GM21390 (cell line): ENCODE data around the gene TAPT1.
"Not testable (repeated sequence)": the region's sequence is repeated elsewhere in the genome, so short reads cannot be mapped to it uniquely, and the experiment has no call there.

Experiments
- ATAC-seq: cut with Tn5 transposase; IDR thresholded peaks from one replicate; pipeline ENCODE4 v1.9.1; 2021; ENCODE audit not compliant: unreplicated experiment

TAPT1 gene

DNA sequence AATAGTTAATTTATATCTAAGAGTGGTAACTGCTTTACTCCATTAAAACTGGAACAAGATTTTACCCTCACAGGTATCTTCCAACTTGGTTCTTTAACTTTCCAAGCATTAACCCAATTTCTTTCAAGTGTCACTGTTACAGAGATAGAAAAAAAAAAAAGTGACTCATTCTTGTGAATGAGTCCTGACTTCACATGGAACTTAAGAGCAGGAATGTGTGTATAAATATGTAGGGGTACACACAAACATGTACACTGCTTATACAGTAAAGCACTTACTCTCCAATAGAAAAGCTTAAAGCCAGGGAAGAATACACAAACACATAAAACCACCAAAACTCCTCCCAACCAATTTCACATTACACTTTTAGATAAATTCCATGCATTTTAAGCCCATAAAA lies 38.8 kb downstream of the TAPT1 start:
- no peak for ATAC-seq

GRCh38 chr4:16186986-16187385 lies 39.3 kb downstream of the TAPT1 start:
- no peak for ATAC-seq

- ATAC-seq: no peak
These were observed 42.7 kb downstream of the TAPT1 start for GRCh38 chr4:16183604-16184003.

DNA sequence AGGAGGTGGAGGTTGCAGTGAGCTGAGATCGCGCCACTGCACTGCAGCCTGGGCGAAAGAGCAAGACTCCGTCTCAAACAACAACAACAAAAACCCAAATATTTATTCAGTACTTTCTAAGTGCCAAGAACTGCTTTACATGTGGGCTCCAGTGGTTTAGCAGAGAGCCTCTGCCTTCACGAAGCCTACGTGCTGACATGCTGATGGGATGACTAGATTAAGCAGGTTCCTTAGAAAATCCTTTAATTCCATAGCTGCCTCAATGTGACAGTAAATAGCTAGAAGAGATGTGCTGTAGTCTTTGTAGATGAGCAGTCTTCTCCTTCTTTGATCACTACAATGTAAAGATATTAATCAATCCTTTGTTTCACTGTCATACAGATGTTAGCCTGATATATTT lies 49.6 kb downstream of the TAPT1 start:
- ATAC-seq: no peak

- no peak for ATAC-seq
These were observed 54.4 kb downstream of the TAPT1 start for GRCh38 chr4:16171831-16172230.

GRCh38 chr4:16169490-16169889 lies 56.8 kb downstream of the TAPT1 start:
- no peak for ATAC-seq

- ATAC-seq: no peak
These were observed 57.4 kb downstream of the TAPT1 start for GRCh38 chr4:16168710-16169388.

DNA sequence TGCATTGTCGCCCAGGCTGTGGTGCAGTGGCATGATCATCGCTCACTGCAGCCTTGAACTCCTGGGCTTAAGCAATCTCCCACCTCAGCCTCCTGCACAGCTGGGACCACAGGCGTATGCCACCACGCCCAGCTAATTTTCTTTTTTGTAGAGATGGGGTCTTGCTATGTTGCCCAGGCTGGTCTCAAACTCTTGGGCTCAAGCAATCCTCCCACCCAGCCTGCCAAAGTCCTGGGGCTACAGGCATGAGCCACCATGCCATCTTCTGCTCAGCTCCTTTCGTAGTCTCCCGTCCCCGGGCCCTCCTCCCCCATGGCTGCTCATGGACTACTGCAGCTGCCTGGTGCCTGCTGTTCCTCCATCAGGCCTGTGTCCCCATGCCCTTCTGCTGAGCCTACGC lies 58.1 kb downstream of the TAPT1 start:
- no peak for ATAC-seq

DNA sequence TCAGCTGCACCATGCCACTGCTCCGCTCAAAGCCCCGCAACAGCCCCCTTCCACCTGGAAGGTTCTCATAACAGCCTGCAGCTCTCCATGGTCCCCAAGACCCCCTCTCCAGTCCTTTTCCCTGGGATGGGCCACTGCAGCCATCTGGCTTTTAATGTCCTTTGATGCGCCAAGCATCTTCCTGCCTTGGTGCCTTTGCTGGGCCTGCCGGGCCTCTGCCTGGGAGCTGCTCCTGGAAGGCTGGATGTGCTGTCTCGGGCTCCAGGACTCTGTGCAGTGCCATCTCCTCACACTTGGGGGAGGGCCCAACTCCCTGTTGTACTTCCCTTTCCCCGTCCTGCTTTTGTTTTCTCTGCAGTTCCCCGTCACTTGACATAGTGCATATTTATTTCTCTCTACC lies 60.3 kb downstream of the TAPT1 start:
- ATAC-seq: no peak

GRCh38 chr4:16162891-16163290 lies 63.4 kb downstream of the TAPT1 start:
- no peak for ATAC-seq

DNA sequence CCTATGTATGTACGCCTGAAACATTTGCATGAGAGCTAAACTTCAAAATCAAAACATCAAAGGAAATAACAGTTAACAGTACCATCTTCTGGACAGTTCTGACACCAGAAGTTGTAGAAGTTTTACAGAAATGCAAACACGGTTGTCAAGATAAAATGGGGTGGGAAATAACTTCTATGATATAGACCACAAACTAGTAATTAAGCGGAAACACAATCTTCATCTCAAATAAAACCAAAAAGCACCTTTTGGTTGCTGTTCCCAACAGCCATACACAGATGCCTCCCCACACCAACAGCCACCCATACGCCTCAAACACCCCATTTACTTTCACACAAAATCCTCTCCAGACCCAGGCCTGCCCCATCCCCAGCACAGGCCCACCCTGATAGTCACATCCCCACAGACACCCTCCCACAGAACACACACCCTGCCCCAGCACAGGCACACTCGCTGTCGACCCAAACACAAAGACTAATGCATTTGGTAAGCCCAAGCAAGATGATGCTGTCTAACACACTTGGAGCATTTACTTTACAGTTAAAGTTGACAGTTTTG lies 64.3 kb downstream of the TAPT1 start:
- ATAC-seq: no peak

DNA sequence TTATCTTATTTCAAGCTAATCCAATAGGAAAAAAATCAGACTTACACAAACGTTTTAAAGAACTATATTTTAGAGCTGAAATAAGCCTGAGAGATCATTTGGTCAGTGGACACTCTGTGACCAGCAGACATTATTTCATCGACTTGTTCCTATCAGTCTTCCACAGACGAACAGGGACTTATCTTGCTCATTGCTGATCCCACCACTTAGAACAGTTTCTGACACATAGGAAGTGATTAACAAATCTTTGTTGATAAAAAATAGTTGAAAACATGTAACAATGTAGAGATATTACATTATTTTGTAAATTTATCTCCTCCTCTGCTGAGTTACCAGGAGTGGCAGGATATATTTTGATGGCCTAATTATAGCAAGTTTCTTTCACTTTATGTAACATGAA lies 65.8 kb downstream of the TAPT1 start:
- no peak for ATAC-seq

DNA sequence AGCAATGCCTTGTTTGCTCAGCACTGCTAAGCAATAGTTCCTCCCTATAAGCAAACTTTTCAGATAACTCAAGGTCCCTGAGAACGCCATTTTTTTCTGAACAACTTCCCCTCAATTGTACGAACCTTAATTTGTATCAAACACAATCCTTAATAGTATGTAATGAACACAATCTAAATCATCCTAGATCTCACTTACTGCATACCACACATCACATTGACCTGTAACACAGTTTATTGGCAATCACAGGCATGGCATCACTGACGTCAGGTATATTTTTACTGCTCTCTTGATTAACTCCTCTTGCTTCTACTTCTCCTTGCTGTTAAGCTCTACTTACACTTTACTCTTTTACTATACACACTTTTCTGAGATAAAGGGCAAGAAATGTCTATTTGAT lies 67.0 kb downstream of the TAPT1 start:
- ATAC-seq: no peak

DNA sequence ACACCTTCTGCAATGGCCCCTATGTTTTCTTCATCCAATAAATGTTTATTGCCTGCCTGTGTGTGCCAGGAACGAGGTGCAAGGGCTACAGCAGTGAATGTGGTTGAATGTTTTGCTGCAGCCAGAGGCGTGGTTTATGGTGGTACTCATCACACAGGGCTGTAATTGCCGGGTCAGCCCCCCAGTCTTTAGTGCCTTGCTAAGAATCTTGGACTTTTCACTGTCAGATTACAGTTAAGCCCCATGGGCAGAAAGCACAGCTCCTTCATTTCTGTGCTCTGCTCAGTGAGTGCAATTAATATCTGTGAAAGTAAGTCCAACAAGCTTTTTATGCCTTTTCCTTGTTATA lies 67.8 kb downstream of the TAPT1 start:
- ATAC-seq: no peak

DNA sequence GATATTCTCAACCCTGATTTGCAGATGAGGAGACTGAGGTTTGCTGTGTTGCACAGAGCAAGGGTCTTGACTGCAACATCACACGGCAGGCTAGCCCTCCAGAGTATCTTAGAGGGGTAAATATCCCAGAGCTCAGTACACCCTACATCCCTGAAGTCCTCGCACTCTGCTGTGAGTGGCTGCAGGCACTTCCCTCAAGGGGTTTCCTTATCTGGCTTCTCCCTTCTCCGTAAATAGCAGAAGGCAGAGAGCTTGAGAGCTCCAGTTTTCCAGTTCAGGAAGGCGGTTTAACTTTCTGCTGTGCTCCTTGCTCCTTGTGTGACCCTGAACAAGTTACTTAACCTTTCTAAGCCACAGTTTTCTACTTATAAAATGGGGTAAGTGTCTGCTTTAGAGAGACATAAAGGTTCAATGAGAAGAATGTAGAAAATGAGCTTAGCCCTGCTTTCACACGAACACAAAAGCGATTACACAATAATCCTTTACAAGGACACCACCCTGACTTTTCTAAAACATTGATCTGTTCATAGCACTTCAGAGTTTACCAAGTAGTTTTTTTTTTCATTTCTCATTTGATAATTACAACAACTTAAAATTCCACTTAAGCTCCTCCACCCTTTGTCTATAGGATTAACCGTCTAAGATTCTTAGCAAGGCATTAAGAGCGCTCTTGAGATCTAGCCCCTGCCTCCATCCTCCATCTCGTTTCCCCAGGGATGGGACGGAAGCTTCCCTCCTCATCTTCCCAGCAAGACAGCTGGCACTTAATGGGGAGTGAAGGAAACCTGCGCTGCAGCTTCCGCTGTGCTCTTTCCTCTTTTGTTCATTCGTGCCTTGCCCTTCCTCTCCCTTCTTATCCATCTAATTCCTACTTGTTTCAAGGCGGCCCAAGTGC lies 68.4 kb downstream of the TAPT1 start:
- no peak for ATAC-seq

DNA sequence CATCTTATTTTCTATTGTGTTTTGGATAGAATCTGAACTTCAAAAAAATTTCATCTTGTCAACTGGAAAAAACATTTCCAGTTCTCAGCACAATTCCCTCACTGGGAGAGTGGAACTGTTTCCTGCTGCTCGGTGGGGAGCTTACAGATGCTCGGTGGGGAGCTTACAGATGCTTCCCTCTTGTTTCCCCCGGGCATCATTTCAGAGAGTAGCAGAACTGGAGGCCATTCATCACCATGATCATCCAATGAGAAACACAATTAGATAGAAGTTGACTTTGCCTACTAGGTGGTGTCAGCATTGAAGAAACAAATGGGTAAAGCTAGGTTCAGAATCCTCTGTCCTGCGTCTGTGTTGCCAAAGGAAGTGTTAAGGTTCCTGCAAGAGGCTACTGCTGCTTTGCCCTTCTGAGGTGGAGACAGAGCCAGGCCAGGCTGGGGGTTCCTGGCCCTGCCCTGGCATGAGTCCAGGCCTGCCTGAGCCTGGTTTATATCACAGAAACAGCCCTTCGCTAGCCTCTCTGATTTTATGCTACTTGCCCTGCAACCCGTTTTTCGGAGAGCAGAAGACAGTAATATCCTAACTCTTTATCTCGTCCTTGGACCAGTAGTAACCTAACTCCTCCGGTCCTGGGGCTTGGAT lies 70.6 kb downstream of the TAPT1 start:
- ATAC-seq: no peak

GRCh38 chr4:16154451-16154850 lies 71.8 kb downstream of the TAPT1 start:
- ATAC-seq: no peak

- no peak for ATAC-seq
These were observed 75.6 kb downstream of the TAPT1 start for GRCh38 chr4:16150716-16151115.

DNA sequence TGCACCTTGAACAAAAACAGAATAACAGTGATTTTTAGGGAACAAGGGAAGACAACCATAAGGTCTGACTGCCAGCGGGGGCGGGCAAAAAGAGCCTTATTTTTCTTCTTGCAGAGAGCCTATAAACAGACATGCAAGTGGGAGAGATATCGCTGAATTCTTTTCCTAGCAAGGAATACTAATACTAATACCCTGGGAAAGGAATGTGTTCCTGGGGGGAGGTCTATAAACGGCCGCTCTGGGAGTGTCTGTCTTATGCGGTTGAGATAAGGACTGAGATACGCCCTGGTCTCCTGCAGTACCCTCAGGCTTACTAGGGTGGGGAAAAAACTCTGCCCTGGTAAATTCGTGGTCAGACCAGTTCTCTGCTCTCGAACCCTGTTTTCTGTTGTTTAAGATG lies 81.4 kb downstream of the TAPT1 start:
- not testable (repeated sequence) for ATAC-seq

DNA sequence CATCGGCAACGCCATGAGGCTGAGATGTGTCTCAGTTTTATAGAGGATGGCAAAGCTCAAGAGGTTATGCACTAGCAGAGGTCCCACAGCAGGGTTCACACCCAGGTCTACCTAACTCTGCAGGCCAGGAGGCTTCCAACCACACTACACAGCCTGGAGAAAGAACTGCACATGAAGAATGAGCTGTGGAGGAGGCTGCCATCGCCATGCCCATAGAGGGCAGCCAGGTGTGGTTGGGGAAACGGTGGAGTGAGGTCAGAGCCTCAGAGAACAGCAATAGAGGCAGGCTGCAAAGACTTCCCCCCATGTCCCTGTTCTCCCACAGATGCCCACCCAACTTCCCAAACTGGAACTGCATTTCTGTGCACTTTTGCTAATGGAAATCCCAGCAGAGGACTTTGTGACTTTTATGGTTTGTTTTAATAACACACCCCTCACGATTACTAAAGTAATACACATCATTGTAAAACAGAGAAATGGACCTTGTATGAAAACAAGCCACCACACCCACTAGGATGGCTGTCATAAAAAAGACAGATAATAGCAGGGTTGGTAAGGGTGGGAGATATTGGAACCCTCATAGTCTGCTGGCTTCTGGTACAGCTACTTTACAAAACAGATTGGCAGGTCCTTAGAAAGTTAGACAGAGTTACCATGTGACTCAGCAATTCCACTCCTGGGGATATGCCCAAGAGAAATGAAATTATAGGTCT lies 83.5 kb downstream of the TAPT1 start:
- ATAC-seq: no peak

DNA sequence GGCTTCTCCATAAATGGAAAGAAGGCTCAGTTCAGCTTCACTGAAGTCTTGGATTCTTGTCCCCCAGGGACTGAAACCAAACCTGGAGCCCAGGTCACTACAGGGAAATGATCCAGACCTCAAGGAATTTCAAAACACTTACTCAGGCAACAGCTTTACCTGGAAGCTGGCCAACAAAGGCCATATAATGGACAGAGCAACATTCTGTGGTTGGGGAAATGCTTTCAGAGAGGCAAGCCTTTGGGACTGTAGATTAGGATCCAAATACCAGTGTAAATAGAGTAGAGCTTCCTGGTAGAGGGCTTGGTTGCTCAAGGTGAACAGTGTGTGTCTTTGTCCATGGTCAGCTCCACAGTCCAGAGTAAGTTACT lies 85.4 kb downstream of the TAPT1 start:
- ATAC-seq: no peak
